Measurements from ENCODE around the gene CTAGE8.
"Not testable (repeated sequence)": the region's sequence is repeated elsewhere in the genome, so short reads cannot be mapped to it uniquely, and the experiment has no call there.

The CTAGE8 gene

GRCh38 chr7:144223675-144224074 lies 45.4 kb downstream of the CTAGE8 start:
- H3K36me3 ChIP-seq (ENCODE audit: control insufficient read depth in 2 of 2, insufficient read depth in 2 of 2, low read length in 2 of 2); H3K4me1 ChIP-seq (ENCODE audit: control insufficient read depth in 2 of 2, insufficient read depth in 2 of 2, low read length in 2 of 2); H3K9me3 ChIP-seq (ENCODE audit: control insufficient read depth in 2 of 2, low read length in 2 of 2); H3K27ac ChIP-seq (ENCODE audit: low read depth in 2 of 2, low read length in 2 of 2); H3K9ac ChIP-seq (ENCODE audit: low read depth in 1 of 2, low read length in 2 of 2); H3K27me3 ChIP-seq (ENCODE audit: control insufficient read depth in 2 of 2, insufficient read depth in 2 of 2, low read length in 2 of 2); H3K4me3 ChIP-seq (ENCODE audit: low read length in 2 of 2): not testable (repeated sequence)

GRCh38 chr7:144220531-144220930 lies 48.6 kb downstream of the CTAGE8 start:
- H3K36me3 ChIP-seq (ENCODE audit: control insufficient read depth in 2 of 2, insufficient read depth in 2 of 2, low read length in 2 of 2); H3K9ac ChIP-seq (ENCODE audit: low read depth in 1 of 2, low read length in 2 of 2); H3K27me3 ChIP-seq (ENCODE audit: control insufficient read depth in 2 of 2, insufficient read depth in 2 of 2, low read length in 2 of 2); H3K27ac ChIP-seq (ENCODE audit: low read depth in 2 of 2, low read length in 2 of 2); H3K9me3 ChIP-seq (ENCODE audit: control insufficient read depth in 2 of 2, low read length in 2 of 2); H3K4me3 ChIP-seq (ENCODE audit: low read length in 2 of 2); H3K4me1 ChIP-seq (ENCODE audit: control insufficient read depth in 2 of 2, insufficient read depth in 2 of 2, low read length in 2 of 2): not testable (repeated sequence)

- H3K9me3 ChIP-seq (ENCODE audit: control insufficient read depth in 2 of 2, low read length in 2 of 2); H3K4me3 ChIP-seq (ENCODE audit: low read length in 2 of 2); H3K9ac ChIP-seq (ENCODE audit: low read depth in 1 of 2, low read length in 2 of 2); H3K27ac ChIP-seq (ENCODE audit: low read depth in 2 of 2, low read length in 2 of 2); H3K27me3 ChIP-seq (ENCODE audit: control insufficient read depth in 2 of 2, insufficient read depth in 2 of 2, low read length in 2 of 2); H3K36me3 ChIP-seq (ENCODE audit: control insufficient read depth in 2 of 2, insufficient read depth in 2 of 2, low read length in 2 of 2); H3K4me1 ChIP-seq (ENCODE audit: control insufficient read depth in 2 of 2, insufficient read depth in 2 of 2, low read length in 2 of 2): not testable (repeated sequence)
These were observed 49.9 kb downstream of the CTAGE8 start for GRCh38 chr7:144219149-144219548.

- not testable (repeated sequence) for H3K9me3 ChIP-seq (ENCODE audit: control insufficient read depth in 2 of 2, low read length in 2 of 2); H3K27ac ChIP-seq (ENCODE audit: low read depth in 2 of 2, low read length in 2 of 2); H3K4me3 ChIP-seq (ENCODE audit: low read length in 2 of 2); H3K9ac ChIP-seq (ENCODE audit: low read depth in 1 of 2, low read length in 2 of 2); H3K36me3 ChIP-seq (ENCODE audit: control insufficient read depth in 2 of 2, insufficient read depth in 2 of 2, low read length in 2 of 2); H3K4me1 ChIP-seq (ENCODE audit: control insufficient read depth in 2 of 2, insufficient read depth in 2 of 2, low read length in 2 of 2); H3K27me3 ChIP-seq (ENCODE audit: control insufficient read depth in 2 of 2, insufficient read depth in 2 of 2, low read length in 2 of 2)
These were observed 50.5 kb downstream of the CTAGE8 start for GRCh38 chr7:144218581-144218980.

GRCh38 chr7:144217200-144217599 lies 51.9 kb downstream of the CTAGE8 start:
- H3K27me3 ChIP-seq (ENCODE audit: control insufficient read depth in 2 of 2, insufficient read depth in 2 of 2, low read length in 2 of 2); H3K4me1 ChIP-seq (ENCODE audit: control insufficient read depth in 2 of 2, insufficient read depth in 2 of 2, low read length in 2 of 2); H3K36me3 ChIP-seq (ENCODE audit: control insufficient read depth in 2 of 2, insufficient read depth in 2 of 2, low read length in 2 of 2); H3K9ac ChIP-seq (ENCODE audit: low read depth in 1 of 2, low read length in 2 of 2); H3K4me3 ChIP-seq (ENCODE audit: low read length in 2 of 2); H3K27ac ChIP-seq (ENCODE audit: low read depth in 2 of 2, low read length in 2 of 2); H3K9me3 ChIP-seq (ENCODE audit: control insufficient read depth in 2 of 2, low read length in 2 of 2): not testable (repeated sequence)
